ENCODE data around the gene TIGAR.

TIGAR gene

DNA sequence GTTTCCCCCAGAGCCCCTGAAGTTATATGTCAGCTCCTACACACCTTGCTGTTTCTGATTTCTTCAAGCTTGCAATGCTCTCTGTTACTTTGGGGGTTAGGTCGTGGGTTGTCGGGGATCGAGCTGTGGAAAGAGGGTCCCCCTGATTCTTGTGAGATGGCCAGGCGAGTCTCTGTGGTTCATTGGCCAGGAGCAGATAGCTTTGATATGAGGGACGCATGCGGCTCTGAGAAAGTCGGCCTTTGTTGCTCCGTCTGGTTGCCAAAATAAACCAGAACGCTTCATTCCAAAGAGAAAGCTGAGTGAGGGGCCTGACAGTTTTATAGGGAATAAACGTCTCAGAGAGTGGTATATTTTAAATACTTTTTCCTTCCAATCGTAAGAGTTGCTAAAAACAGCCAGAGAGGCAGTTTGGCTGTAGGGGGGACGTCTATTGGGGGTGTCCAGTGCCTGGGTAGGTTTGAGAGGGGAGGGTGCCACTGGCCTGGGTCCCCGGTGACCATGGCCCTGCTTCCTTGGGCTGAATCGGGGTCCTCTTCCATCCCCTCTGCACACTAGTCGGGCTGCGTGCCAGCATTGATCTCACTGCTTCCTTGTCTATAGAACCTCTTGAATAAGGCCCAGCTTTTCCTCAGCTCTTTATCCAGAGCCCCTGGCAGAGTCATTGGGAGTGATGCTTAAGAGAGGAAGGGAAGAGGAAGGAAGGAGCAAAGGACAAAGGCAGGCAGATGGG is 28.5 kb upstream of the TIGAR start:
- no peak overlapping the region for H3K27ac ChIP-seq (ENCODE audit: low read length)
- H3K36me3 ChIP-seq (ENCODE audit: control insufficient read depth, insufficient read depth, low read length): peaks cover 31% of the 10 kb centered on the region
- WGBS (ENCODE audit: insufficient coverage, insufficient read length): no CpG with 5 or more reads among the region's 16 CpGs
- H3K4me3 ChIP-seq (ENCODE audit: low read length): no peak overlapping the region
- H3K9me3 ChIP-seq (ENCODE audit: control insufficient read depth, insufficient read depth, low read length): no peaks in the 10 kb centered on the region
- no peaks in the 10 kb centered on the region for H3K4me1 ChIP-seq (ENCODE audit: control insufficient read depth, insufficient read depth, low read length)
- DNase-seq (ENCODE audit: low read depth, low spot score): no peak
- H3K27me3 ChIP-seq (ENCODE audit: control insufficient read depth, insufficient read depth, low read length): no peaks in the 10 kb centered on the region

DNA sequence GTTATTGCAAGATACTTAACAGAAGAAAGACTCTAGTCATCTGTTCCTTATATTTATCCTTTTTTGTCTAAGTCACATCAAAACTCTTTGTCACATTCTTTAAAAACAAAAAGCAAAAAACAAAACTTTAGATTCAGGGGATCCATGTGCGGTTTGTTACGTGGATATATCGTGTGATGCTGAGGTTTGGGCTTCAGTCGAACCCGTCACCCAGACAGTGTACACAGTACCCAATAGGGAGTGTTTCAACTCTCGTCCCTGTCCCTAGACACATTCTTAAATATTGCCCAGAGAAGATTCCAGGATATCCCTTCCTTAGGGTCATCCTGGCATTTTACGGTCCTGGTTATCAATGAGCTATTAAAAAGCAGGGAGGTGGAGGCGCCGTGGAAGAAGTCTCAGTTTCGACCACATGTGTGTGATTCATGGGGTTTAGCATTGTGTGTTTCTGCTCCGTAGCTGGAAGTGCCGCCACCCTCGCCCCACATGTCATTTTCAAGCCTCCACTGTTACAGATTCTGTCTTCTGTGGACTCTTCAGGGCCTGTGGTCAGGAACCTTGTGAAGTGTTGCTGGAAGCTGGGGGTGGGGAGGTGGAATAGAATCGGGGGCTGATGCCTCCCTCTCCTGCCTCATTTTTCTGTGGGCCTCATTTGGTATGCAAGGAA is 27.6 kb upstream of the TIGAR start:
- H3K27ac ChIP-seq (ENCODE audit: low read length): no peak overlapping the region

DNA sequence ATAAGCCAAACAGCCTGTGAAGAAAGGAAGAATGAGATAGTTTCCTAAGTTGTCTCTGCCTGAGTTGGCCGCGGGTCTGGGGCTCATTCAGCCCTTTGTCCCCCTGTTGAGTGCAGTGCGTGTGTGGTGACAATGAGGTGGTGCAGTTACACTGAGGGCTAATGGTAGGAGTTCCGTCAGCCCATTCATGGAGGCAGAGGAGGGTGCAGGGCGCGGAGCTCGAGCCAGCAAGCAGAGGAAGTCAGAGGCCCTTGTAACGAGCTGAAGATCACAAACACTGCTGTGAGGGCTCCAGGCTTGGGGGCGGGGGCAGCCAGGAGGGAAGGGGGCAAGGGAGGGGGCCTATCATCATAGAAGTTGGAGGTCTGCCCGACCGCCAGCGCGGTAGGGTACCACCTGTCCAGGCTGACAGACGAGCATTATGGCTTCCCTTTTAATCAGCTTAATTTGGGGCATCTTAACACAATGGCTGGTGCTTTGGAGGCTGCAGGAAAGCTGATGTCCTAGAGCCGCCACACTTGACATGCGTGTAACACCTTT is 27.0 kb upstream of the TIGAR start:
- no CpG with 5 or more reads among the region's 16 CpGs for WGBS (ENCODE audit: insufficient coverage, insufficient read length)
- H3K4me3 ChIP-seq (ENCODE audit: low read length): no peak overlapping the region
- no peaks in the 10 kb centered on the region for H3K4me1 ChIP-seq (ENCODE audit: control insufficient read depth, insufficient read depth, low read length)
- no peaks in the 10 kb centered on the region for H3K9me3 ChIP-seq (ENCODE audit: control insufficient read depth, insufficient read depth, low read length)
- H3K36me3 ChIP-seq (ENCODE audit: control insufficient read depth, insufficient read depth, low read length): peaks cover 30% of the 10 kb centered on the region
- DNase-seq (ENCODE audit: low read depth, low spot score): no peak
- H3K27me3 ChIP-seq (ENCODE audit: control insufficient read depth, insufficient read depth, low read length): no peaks in the 10 kb centered on the region
- H3K27ac ChIP-seq (ENCODE audit: low read length): no peak overlapping the region

More for the DNA sequence above, 27.6 kb upstream of the TIGAR start:
- WGBS (ENCODE audit: insufficient coverage, insufficient read length): no CpG with 5 or more reads among the region's 14 CpGs
- no peak for DNase-seq (ENCODE audit: low read depth, low spot score)
- no peaks in the 10 kb centered on the region for H3K4me1 ChIP-seq (ENCODE audit: control insufficient read depth, insufficient read depth, low read length)
- H3K4me3 ChIP-seq (ENCODE audit: low read length): no peak overlapping the region
- H3K27me3 ChIP-seq (ENCODE audit: control insufficient read depth, insufficient read depth, low read length): no peaks in the 10 kb centered on the region
- no peaks in the 10 kb centered on the region for H3K9me3 ChIP-seq (ENCODE audit: control insufficient read depth, insufficient read depth, low read length)
- peaks cover 34% of the 10 kb centered on the region for H3K36me3 ChIP-seq (ENCODE audit: control insufficient read depth, insufficient read depth, low read length)

DNA sequence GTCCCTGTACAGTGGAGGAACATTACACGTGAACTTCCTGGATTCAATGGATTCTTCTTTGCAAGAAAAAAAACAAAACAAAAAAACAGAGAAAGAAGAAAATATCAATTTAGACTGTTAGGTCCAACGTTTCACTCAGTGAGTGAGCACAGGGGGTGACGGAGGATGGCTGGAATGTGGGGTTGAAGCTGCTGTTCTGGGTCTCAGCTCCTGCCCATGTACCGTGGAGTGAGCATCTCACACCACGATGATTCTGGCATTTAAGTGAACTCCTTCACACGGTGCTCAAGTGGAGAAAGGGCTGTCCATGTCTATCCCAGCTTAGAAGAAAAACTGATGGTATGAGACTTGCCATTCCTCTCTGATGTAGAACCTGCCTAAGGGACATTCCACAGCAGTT is 24.3 kb upstream of the TIGAR start:
- no peak for DNase-seq (ENCODE audit: low read depth, low spot score)
- H3K4me3 ChIP-seq (ENCODE audit: low read length): no peak overlapping the region
- no CpG with 5 or more reads among the region's 6 CpGs for WGBS (ENCODE audit: insufficient coverage, insufficient read length)
- peaks cover 34% of the 10 kb centered on the region for H3K36me3 ChIP-seq (ENCODE audit: control insufficient read depth, insufficient read depth, low read length)
- no peaks in the 10 kb centered on the region for H3K27me3 ChIP-seq (ENCODE audit: control insufficient read depth, insufficient read depth, low read length)
- H3K4me1 ChIP-seq (ENCODE audit: control insufficient read depth, insufficient read depth, low read length): no peaks in the 10 kb centered on the region
- no peak overlapping the region for H3K27ac ChIP-seq (ENCODE audit: low read length)
- no peaks in the 10 kb centered on the region for H3K9me3 ChIP-seq (ENCODE audit: control insufficient read depth, insufficient read depth, low read length)

DNA sequence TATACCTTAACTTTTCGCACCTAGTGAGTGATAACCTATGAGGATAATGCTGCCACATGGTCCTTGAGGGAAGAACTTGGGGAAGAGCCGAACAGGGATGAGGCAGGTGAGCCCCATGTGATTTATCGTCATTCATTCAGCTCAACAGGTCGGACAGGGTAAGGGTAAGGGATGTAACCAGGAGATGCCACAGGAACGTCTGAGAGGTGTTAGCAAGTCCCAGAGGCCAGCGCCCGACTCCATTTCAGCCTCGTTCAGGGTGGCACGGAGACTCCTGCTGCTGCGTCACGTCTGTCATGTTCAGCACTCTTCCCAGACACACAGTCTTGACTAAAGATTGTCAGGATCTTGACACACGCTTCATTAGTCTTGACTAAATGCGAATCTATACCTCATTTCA is 23.4 kb upstream of the TIGAR start:
- Histone ChIP-seq H3K27me3 (ENCODE audit: control insufficient read depth, insufficient read depth, low read length) (no peaks in the 10 kb centered on the region), H3K4me3 (ENCODE audit: low read length) (no peak overlapping the region), H3K36me3 (ENCODE audit: control insufficient read depth, insufficient read depth, low read length) (peaks cover 34% of the 10 kb centered on the region), H3K4me1 (ENCODE audit: control insufficient read depth, insufficient read depth, low read length) (no peaks in the 10 kb centered on the region), H3K9me3 (ENCODE audit: control insufficient read depth, insufficient read depth, low read length) (no peaks in the 10 kb centered on the region), H3K27ac (ENCODE audit: low read length) (no peak overlapping the region)
- WGBS (ENCODE audit: insufficient coverage, insufficient read length): no CpG with 5 or more reads among the region's 13 CpGs
- no peak for DNase-seq (ENCODE audit: low read depth, low spot score)

GRCh38 chr12:4300883-4301282 is 20.1 kb upstream of the TIGAR start:
- Histone ChIP-seq H3K4me1 (ENCODE audit: control insufficient read depth, insufficient read depth, low read length) (no peaks in the 10 kb centered on the region), H3K36me3 (ENCODE audit: control insufficient read depth, insufficient read depth, low read length) (peaks cover 35% of the 10 kb centered on the region), H3K9me3 (ENCODE audit: control insufficient read depth, insufficient read depth, low read length) (no peaks in the 10 kb centered on the region), H3K27me3 (ENCODE audit: control insufficient read depth, insufficient read depth, low read length) (no peaks in the 10 kb centered on the region), H3K4me3 (ENCODE audit: low read length) (no peak overlapping the region), H3K27ac (ENCODE audit: low read length) (no peak overlapping the region)
- DNase-seq (ENCODE audit: low read depth, low spot score): no peak
- WGBS (ENCODE audit: insufficient coverage, insufficient read length): no CpG with 5 or more reads among the region's 5 CpGs

- H3K27ac ChIP-seq (ENCODE audit: low read length): no peak overlapping the region
- peaks cover 26% of the 10 kb centered on the region; the same call in 1 of the 2 replicates for H3K36me3 ChIP-seq (ENCODE audit: control insufficient read depth, insufficient read depth, low read length)
- H3K4me3 ChIP-seq (ENCODE audit: low read length): no peak overlapping the region
- no peaks in the 10 kb centered on the region for H3K9me3 ChIP-seq (ENCODE audit: control insufficient read depth, insufficient read depth, low read length)
- no peaks in the 10 kb centered on the region for H3K27me3 ChIP-seq (ENCODE audit: control insufficient read depth, insufficient read depth, low read length)
- H3K4me1 ChIP-seq (ENCODE audit: control insufficient read depth, insufficient read depth, low read length): peaks cover 1% of the 10 kb centered on the region; the same call in 1 of the 2 replicates
- no peak for DNase-seq (ENCODE audit: low read depth, low spot score)
- WGBS (ENCODE audit: insufficient coverage, insufficient read length): no CpG with 5 or more reads among the region's 11 CpGs
Measured at GRCh38 chr12:4301932-4302501, 19.0 kb upstream of the TIGAR start.

- no CpG with 5 or more reads among the region's 8 CpGs for WGBS (ENCODE audit: insufficient coverage, insufficient read length)
- H3K9me3 ChIP-seq (ENCODE audit: control insufficient read depth, insufficient read depth, low read length): no peaks in the 10 kb centered on the region
- H3K4me3 ChIP-seq (ENCODE audit: low read length): no peak overlapping the region
- no peak overlapping the region for H3K27ac ChIP-seq (ENCODE audit: low read length)
- H3K4me1 ChIP-seq (ENCODE audit: control insufficient read depth, insufficient read depth, low read length): peaks cover 3% of the 10 kb centered on the region; the same call in 1 of the 2 replicates
- H3K36me3 ChIP-seq (ENCODE audit: control insufficient read depth, insufficient read depth, low read length): peaks cover 22% of the 10 kb centered on the region; the same call in 1 of the 2 replicates
- no peaks in the 10 kb centered on the region for H3K27me3 ChIP-seq (ENCODE audit: control insufficient read depth, insufficient read depth, low read length)
- DNase-seq (ENCODE audit: low read depth, low spot score): no peak
Measured at GRCh38 chr12:4302881-4303280, 18.1 kb upstream of the TIGAR start.

GRCh38 chr12:4303750-4304149 is 17.3 kb upstream of the TIGAR start:
- Histone ChIP-seq H3K9me3 (ENCODE audit: control insufficient read depth, insufficient read depth, low read length) (no peaks in the 10 kb centered on the region), H3K27me3 (ENCODE audit: control insufficient read depth, insufficient read depth, low read length) (no peaks in the 10 kb centered on the region), H3K4me1 (ENCODE audit: control insufficient read depth, insufficient read depth, low read length) (peaks cover 5% of the 10 kb centered on the region; the same call in 1 of the 2 replicates), H3K4me3 (ENCODE audit: low read length) (no peak overlapping the region), H3K36me3 (ENCODE audit: control insufficient read depth, insufficient read depth, low read length) (peaks cover 20% of the 10 kb centered on the region; the same call in 1 of the 2 replicates), H3K27ac (ENCODE audit: low read length) (no peak overlapping the region)
- DNase-seq (ENCODE audit: low read depth, low spot score): no peak
- no CpG with 5 or more reads among the region's 3 CpGs for WGBS (ENCODE audit: insufficient coverage, insufficient read length)

GRCh38 chr12:4307593-4308333 is 13.2 kb upstream of the TIGAR start:
- WGBS (ENCODE audit: insufficient coverage, insufficient read length): no CpG with 5 or more reads among the region's 25 CpGs
- Histone ChIP-seq H3K9me3 (ENCODE audit: control insufficient read depth, insufficient read depth, low read length) (no peaks in the 10 kb centered on the region), H3K27me3 (ENCODE audit: control insufficient read depth, insufficient read depth, low read length) (no peaks in the 10 kb centered on the region), H3K4me3 (ENCODE audit: low read length) (no peak overlapping the region), H3K4me1 (ENCODE audit: control insufficient read depth, insufficient read depth, low read length) (peaks cover 5% of the 10 kb centered on the region; the same call in 1 of the 2 replicates), H3K27ac (ENCODE audit: low read length) (no peak overlapping the region), H3K36me3 (ENCODE audit: control insufficient read depth, insufficient read depth, low read length) (peaks cover 4% of the 10 kb centered on the region; the same call in 1 of the 2 replicates)
- peak; percentile 82 for DNase-seq (ENCODE audit: low read depth, low spot score)

Measured in iPS DF 6.9 (cell line).